NCI-H82 treated with DMSO at 0.1 percent for 48 hours (cell line): ENCODE results near the gene ALPL.

Experiments
- DNase-seq: peaks from one replicate; lab custom pipeline; 2025; ENCODE audit not compliant: unreplicated experiment; lab: John Stamatoyannopoulos, UW

ALPL gene

GRCh38 chr1:21526441-21526840 is 17.2 kb downstream of the ALPL start:
- DNase-seq, result no peak

- no peak for DNase-seq
Observed at GRCh38 chr1:21530368-21531016, 21.3 kb downstream of the ALPL start.

DNA sequence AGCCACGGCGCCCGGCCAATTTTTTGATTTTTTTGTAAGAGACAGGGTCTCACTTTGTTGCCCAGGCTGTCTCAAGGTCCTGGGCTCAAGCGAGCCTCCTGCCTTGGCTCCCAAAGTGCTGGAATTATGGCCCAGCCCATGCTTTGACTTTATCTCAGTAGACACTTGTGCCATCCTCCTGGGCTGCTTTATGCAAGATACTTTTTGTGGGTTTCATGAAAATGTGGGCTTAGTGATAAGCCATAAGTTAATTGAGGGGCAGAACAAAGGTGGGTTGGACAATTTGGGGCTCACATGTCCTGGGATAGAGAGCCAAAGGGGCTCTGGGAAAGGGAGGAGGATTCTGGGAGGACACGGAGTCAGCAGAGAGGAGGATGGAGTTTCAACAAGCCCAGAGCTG is 22.0 kb downstream of the ALPL start:
- no peak for DNase-seq

- DNase-seq, result no peak
Observed at GRCh38 chr1:21532496-21532895, 23.3 kb downstream of the ALPL start.

DNA sequence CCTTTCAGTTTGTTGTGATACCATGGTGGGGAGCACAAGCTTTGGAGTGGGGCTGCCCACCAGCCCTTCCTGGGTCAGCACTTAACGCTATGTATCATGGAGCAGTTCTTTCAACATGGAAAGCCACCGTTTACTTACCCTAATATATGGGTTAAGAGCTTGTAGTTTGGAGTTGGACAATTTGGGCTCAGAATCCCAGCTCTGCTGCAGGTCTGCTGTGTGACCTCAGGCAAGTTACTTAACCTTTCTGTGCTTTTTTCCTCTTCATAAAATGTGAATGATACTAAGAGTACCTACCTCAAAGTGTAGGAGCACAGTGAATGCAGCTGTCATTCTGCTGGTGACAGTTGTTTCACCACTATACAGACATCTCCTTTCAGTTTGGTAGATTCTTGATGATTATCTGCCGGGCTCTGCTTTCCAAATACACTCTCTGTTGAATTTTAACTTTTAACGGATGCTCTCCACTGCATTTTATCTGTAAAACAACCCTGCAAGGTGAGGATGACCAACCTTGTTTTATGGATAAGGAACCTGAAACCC is 23.8 kb downstream of the ALPL start:
- DNase-seq, result no peak

GRCh38 chr1:21534146-21534545 is 24.9 kb downstream of the ALPL start:
- no peak for DNase-seq

DNA sequence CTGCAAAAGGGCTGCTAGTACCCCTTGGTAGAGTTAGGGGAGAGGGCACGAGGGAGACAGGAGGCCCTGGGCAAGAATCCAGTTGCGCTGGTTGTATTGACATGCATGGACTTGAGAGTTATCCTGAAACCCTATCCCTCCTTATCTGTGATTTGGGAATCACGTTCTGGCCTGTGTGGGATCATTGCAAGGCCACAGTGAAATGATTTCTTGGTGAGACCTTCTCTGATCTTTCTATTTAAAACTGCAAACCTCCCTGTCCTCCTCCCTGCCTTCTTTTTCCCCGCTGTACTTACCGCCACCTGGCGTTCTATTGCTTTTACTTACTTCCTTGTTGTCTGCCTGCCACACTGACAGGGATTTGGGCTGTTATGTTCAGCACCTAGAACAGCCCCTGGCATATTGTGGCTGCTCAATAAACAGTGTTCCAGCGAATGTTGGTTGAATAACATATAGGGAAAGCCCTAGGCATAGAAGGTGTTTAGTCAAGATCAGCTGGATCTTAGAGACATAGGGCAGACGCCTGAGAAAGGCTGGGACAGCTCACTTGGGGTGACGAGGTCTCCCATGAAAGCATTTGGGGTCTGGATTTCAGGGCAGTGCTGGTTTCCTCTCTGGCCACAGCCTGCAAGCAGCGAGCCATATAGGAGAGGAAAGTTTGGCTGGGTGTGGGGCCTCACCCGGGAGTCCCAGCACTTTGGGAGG is 25.6 kb downstream of the ALPL start:
- DNase-seq, result peak; percentile 54

DNA sequence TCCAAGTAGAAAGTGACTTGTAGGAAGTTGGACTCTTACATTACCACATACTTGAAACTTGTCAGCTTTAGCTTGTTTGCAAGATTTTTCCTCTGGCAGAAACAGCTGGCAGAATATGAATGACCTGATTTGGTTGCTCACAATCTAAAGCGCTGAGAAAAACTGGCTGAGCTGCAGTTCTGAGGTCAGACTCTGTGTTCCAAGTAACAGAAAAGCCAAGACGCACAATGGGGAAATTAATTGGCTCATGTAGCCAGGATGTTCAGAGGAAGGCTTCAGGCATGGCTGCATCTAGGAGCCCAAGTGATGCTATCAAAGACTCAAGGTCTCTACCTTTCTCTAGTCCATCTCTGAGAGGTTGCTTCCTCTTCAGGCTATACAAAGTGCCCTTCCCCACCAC is 27.0 kb downstream of the ALPL start:
- DNase-seq, result no peak

- no peak for DNase-seq
Observed at GRCh38 chr1:21537511-21537931, 28.3 kb downstream of the ALPL start.

DNA sequence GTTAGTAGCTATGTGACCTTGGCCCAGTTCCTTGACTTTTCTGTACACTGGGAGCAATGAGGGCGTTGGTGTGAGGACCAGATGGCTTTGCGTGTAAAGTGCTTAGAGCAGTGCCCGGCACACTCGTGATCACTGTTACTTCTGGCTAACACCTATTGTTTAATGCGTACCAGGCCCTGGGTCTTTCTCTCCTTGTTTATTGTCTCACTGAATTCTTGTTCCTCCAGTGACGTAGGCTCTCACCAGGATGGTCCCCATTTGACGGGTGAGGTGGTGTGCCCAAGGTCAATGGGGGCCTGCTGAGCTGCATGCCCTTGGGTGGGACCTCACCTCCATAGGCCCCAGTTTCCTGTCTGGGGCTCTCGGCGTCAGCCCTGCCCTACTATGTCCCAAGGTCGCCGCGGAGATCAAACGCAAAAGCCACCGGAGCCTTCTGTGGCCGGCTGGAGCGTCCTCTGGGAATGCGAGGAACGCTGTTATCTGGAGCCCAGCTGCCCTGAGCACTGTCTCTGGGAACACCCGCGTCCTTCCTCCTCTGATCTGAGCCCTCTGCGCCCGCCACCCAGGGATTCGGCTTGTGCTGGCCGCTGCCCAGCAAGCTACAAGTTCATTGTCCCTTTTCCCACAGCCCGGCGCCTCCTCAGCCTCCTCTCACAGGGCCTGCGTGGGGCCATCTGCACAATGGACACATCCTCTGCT is 28.9 kb downstream of the ALPL start:
- no peak for DNase-seq

- DNase-seq, result no peak
Observed at GRCh38 chr1:21539933-21540332, 30.7 kb downstream of the ALPL start.

DNA sequence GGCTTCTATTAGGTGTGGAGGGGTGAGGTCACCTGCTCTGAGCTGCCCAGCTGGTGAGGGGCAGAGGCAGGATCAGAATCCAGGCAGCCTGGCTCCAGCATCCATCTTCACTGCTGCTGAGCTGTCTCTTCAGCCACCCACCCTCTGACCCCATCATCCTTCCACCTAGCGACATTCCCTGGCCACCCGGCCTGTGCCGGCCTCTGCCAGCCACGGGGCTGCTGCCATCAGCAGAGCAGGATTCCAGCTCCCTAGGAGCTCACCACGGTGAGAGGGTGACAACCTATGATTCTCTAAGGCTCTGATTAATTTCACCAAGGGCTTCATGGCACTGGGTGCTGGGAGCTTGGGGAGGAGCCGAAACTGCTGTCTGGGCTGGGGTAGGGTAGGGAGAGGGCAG is 32.1 kb downstream of the ALPL start:
- DNase-seq, result no peak

GRCh38 chr1:21541835-21542234 is 32.6 kb downstream of the ALPL start:
- no peak for DNase-seq

DNA sequence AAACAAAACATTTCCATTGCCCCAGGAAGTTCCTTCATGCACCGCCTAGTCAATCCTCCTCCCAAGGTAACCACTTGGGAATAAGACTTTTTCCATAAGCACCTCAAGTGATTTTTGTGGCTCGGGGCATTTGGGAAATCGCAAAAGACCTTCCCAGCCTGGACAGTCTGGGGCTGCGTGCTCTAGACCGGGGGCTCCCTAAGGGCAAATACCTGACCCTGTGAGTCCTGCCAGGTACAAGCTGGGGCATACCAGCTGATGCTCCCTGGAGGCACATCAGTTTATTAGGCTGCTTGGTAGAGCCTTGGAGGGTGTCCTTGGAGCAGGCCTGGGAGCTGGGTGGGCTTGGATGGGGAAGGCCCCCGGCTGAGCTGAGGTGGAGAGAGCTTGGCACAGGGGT is 34.4 kb downstream of the ALPL start:
- no peak for DNase-seq

DNA sequence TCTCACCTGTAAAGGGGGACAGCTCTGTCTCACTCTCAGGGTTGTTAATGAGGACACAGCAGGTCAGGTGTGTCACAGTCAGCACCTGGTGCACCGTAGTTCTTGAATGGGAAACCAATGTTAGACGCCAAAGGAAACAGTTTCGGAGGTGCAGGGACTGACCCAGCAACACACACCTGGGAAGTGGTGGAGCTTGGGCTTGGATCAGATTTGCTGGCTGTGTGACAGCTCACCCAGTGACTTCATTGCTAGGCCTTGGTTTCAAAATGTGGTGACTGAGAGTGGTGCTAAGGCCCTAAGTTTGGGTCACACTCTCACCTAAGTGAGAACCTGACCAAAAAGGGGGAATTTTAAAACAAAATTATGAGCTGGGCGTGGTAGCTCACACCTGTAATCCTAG is 34.9 kb downstream of the ALPL start:
- DNase-seq, result no peak

- DNase-seq, result no peak
Observed at GRCh38 chr1:21546122-21546825, 37.1 kb downstream of the ALPL start.

- DNase-seq, result no peak
Observed at GRCh38 chr1:21547876-21548275, 38.7 kb downstream of the ALPL start.

- no peak for DNase-seq
Observed at GRCh38 chr1:21550097-21550496, 40.9 kb downstream of the ALPL start.

- DNase-seq, result no peak
Observed at GRCh38 chr1:21550866-21551475, 41.7 kb downstream of the ALPL start.

- DNase-seq, result no peak
Observed at GRCh38 chr1:21552715-21553114, 43.5 kb downstream of the ALPL start.
